C4-2B (cell line): Measurements from ENCODE around the gene CHID1.

Experiments used
- H3K27ac ChIP-seq: fragments of 450-650 bp; 2 replicates; pipeline ENCODE4 v1.5.1; 2017
- CTCF ChIP-seq: fragments of 450-650 bp; conservative IDR thresholded peaks from 2 replicates; pipeline ENCODE4 v1.5.1; 2017; ENCODE audit warnings: mild to moderate bottlenecking
- ZFX ChIP-seq: fragments of 450-650 bp; IDR thresholded peaks from 2 replicates; pipeline ENCODE4 v1.6.1; 2017

The CHID1 gene

DNA sequence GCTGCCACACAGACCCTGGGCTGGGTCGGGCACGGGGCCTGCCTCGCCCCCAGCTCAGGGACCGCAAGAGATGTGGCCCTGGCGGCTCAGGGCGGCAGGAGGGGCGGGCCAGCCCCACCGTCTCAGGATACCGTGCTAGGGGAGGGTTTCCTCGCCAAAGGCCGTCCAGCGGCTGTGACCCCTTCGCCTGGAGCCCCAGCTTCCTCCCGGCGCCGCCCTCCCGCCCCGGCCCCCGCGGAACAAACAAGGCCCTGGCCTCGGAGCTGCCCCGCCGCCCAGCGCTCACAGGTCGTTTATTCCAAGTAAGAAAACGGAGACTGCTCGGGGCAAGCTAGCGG is 14.5 kb upstream of the CHID1 start:
- TF ChIP-seq CTCF (no peak), ZFX (no peak)
- peak overlapping the region; percentile 82; the same call in 1 of the 2 replicates for H3K27ac ChIP-seq

DNA sequence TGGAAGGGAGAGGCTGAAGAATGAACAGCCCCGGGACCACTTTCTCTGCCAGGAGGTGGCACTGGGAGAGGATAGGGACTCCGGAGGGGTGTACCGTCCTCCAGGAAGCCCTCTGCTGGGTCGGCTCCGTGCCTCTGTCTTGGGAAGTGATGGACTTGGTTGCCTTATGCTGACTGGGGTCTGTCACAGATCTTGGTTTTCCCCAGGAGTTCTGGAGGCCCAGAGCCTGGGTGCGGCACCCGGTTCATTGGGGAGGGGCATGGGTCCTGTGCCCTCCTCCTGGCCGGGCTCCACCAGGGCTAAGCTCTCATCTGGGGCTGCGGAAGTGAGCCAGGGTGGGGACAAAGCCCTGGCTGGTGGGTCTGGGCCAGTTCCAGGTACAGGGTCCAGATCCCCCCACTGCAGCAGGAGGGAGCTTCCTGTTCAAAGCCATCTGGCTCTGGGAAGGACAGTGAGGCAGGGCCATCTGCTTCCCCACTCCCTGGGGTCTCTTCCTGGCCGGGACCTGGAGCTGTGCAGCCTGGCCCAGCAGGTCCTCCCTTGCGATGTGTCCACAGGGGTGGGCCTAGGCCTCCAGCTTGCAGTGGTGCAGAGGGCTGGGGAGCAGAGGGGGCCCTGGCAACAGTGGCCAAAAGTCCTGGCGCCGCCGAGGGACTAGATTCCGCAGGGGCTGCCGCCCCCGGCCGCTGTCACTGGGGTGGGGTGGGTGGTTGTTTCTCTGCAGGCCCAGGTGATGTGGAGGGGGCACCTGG is 14.0 kb upstream of the CHID1 start:
- no peak for TF ChIP-seq CTCF
- no peak for TF ChIP-seq ZFX
- H3K27ac ChIP-seq, result no peak overlapping the region; the same call in 1 of the 2 replicates

GRCh38 chr11:923691-924405 is 13.2 kb upstream of the CHID1 start:
- no peak overlapping the region for H3K27ac ChIP-seq
- no peak for TF ChIP-seq ZFX
- no peak for TF ChIP-seq CTCF

- no peak for TF ChIP-seq CTCF
- TF ChIP-seq ZFX, result no peak
- no peak overlapping the region for H3K27ac ChIP-seq
Observed at GRCh38 chr11:921921-922678, 11.5 kb upstream of the CHID1 start.

DNA sequence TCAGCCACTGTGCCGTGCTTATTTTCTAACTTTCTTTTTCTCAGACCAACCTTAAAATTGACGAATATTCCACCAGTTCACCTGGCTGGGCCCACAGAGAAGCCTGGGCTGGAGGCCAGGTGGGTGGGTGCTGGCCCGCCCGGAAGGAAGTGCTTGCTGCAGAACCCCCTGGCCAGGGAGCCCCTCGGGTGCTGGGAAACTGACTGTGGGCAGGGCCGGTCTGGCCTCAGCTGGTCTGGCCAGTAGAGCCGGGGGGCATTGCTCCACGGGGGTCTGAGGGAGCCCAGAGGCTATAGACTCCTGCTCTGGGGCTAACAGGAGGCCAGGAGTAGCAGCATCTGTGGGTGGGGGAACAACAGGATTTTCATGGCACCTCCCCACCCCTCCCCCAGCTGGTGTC is 6.8 kb upstream of the CHID1 start:
- no peak overlapping the region for H3K27ac ChIP-seq

DNA sequence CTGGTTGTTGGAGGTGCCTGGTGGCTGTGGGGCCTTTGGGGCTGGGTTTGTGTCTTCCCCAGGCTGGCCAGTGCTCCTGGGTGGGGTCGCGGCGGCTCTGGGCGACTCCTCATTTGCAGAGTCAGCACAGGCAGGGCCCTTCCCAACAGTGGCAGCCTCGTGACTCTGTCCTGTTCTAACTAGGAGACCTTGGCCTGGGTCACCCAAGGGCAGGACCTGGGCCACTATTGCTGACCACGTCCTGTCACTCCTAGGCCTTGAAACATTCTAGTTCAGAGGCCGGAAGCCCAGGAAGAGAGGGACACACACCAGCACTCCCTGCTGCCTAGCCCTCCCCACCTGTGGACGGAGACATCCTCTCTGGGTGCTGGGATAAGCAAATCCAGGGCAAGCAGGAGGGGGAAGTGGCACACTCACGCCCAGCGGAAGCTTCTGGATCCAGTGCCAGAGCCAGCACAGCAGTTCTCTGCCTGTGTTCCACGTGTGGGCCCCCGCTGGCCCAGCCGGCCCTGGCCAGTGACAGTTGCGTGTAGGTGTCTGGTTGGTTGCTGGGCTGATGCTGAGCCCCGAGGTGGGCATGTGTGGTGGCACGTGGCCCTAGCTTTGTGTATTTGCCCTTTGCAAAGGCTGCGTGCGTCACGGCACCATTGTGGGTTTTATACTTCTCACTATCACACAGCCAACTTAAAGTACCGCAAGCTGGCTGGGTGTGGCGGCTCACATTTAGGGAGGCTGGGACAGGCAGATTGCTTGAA is 4.3 kb upstream of the CHID1 start:
- H3K27ac ChIP-seq, result no peak overlapping the region
- no peak for TF ChIP-seq ZFX
- TF ChIP-seq CTCF, result no peak

More for the DNA sequence above, 6.8 kb upstream of the CHID1 start:
- TF ChIP-seq ZFX, result no peak
- TF ChIP-seq CTCF, result no peak
